Breast epithelium (tissue), 4 donors: ENCODE results near the gene RGS7. TPM values are rescaled to one million over a fixed set of nuclear protein-coding genes. Genes with fewer than 3 reads are reported as not detected.

Experiments used
- DNase-seq, 2 donors: peaks; one replicate each; pipeline ENCODE4 v3.0.0-alpha.2; 2019; ENCODE audit warnings: low spot score in 2 of 2
- H3K27ac ChIP-seq, 2 donors: fragments of 200-600 bp; sonication (generic) in 1 of 2; one replicate each; pipeline ENCODE4 v1.5.1; 2016 to 2019; ENCODE audit warnings: mild to moderate bottlenecking in 1 of 2
- H3K27me3 ChIP-seq, 2 donors: fragments of 200-600 bp; sonication (generic) in 1 of 2; one replicate each; pipeline versions ENCODE4 v1.5.1 to v1.6.0; 2017 to 2019; ENCODE audit warnings: control low read depth in 1 of 2, mild to moderate bottlenecking in 1 of 2
- H3K36me3 ChIP-seq: fragments of 200-600 bp; one replicate; pipeline ENCODE4 v1.5.1; 2019
- H3K4me1 ChIP-seq, 2 donors: fragments of 200-600 bp; sonication (generic); one replicate each; pipeline ENCODE4 v1.5.1; 2016 to 2019; ENCODE audit warnings: control low read depth in 1 of 2
- H3K4me3 ChIP-seq, 3 donors: fragments of 200-600 bp; sonication (generic); 1 replicate in 2 of 3; 2 replicates in 1 of 3; pipeline ENCODE4 v1.5.1; 2016 to 2019; ENCODE audit warnings: mild to moderate bottlenecking in 3 of 3, moderate library complexity in 2 of 3
- H3K9me3 ChIP-seq, 2 donors: fragments of 200-600 bp; sonication (generic) in 1 of 2; one replicate each; pipeline ENCODE4 v1.5.1; 2016 to 2019; ENCODE audit warnings: control low read depth in 1 of 2
- CTCF ChIP-seq, 3 donors: fragments of 450-650 bp; IDR thresholded peaks; one replicate each; pipeline ENCODE4 v1.5.1; 2016 to 2017; ENCODE audit warnings: antibody characterized with exemption in 3 of 3, mild to moderate bottlenecking in 3 of 3, moderate library complexity in 3 of 3
- POLR2A ChIP-seq: fragments of 450-650 bp; IDR thresholded peaks from one replicate; pipeline ENCODE4 v1.6.1; 2016; ENCODE audit warnings: antibody characterized with exemption, mild to moderate bottlenecking, moderate library complexity
- POLR2AphosphoS5 ChIP-seq, 3 donors: sonication (generic); formaldehyde crosslinking; IDR thresholded peaks; one replicate each; pipeline ENCODE4 v1.6.1; 2017; ENCODE audit warnings: antibody characterized with exemption in 3 of 3
- intact Hi-C: fragments of 100-400 bp; cut with DNase I; formaldehyde crosslinking; loops from one replicate; pipeline ENCODE4 v1.15.1; 2023; ENCODE audit warnings: low total_unique reads
- total RNA-seq, 3 donors: library from RNA; depleted of rRNA; stranded (reverse); fragments of >200 nt; gene quantifications; one replicate each; pipeline ENCODE4 v1.1.0, GENCODE V29; 2016

RGS7 gene
- total RNA-seq, 3 donors from 2014 or later, result 0.16 TPM; not detected in 2

GRCh38 chr1:240843798-240844197 is 513.2 kb downstream of the RGS7 start:
- Histone ChIP-seq H3K4me3 (no peak overlapping the region), H3K9me3 (no peaks in the 10 kb centered on the region), H3K27me3 (no peaks in the 10 kb centered on the region), H3K27ac (no peak overlapping the region), H3K36me3 (no peaks in the 10 kb centered on the region), H3K4me1 (no peaks in the 10 kb centered on the region)
- no peak for DNase-seq
- no peak for TF ChIP-seq POLR2A
- TF ChIP-seq CTCF (IDR thresholded peaks at IDR 0.05), result no peak
- no peak for TF ChIP-seq POLR2AphosphoS5 (IDR thresholded peaks at IDR 0.05)
- intact Hi-C loops, result no loop called here

GRCh38 chr1:240836271-240836670 is 520.7 kb downstream of the RGS7 start:
- H3K36me3 ChIP-seq, result no peaks in the 10 kb centered on the region
- no peak overlapping the region for H3K4me3 ChIP-seq
- H3K27me3 ChIP-seq, result no peaks in the 10 kb centered on the region
- intact Hi-C loops, result no loop called here
- no peak overlapping the region for H3K27ac ChIP-seq
- no peaks in the 10 kb centered on the region for H3K9me3 ChIP-seq
- TF ChIP-seq POLR2AphosphoS5 (IDR thresholded peaks at IDR 0.05) (no peak), POLR2A (no peak), CTCF (IDR thresholded peaks at IDR 0.05) (no peak)
- H3K4me1 ChIP-seq, result no peaks in the 10 kb centered on the region
- DNase-seq, result no peak

- Histone ChIP-seq H3K4me3 (no peak overlapping the region), H3K27me3 (no peaks in the 10 kb centered on the region), H3K9me3 (no peaks in the 10 kb centered on the region), H3K36me3 (no peaks in the 10 kb centered on the region), H3K27ac (no peak overlapping the region), H3K4me1 (no peaks in the 10 kb centered on the region)
- intact Hi-C loops, result no loop called here
- no peak for DNase-seq
- no peak for TF ChIP-seq CTCF (IDR thresholded peaks at IDR 0.05)
- no peak for TF ChIP-seq POLR2A
- no peak for TF ChIP-seq POLR2AphosphoS5 (IDR thresholded peaks at IDR 0.05)
Observed at GRCh38 chr1:240835291-240835690, 521.7 kb downstream of the RGS7 start.

- no peaks in the 10 kb centered on the region for H3K27me3 ChIP-seq
- DNase-seq, result no peak
- H3K9me3 ChIP-seq, result no peaks in the 10 kb centered on the region
- H3K27ac ChIP-seq, result no peak overlapping the region
- TF ChIP-seq CTCF (IDR thresholded peaks at IDR 0.05), result no peak
- TF ChIP-seq POLR2AphosphoS5 (IDR thresholded peaks at IDR 0.05), result no peak
- no peak for TF ChIP-seq POLR2A
- no peaks in the 10 kb centered on the region for H3K36me3 ChIP-seq
- intact Hi-C loops, result no loop called here
- no peaks in the 10 kb centered on the region for H3K4me1 ChIP-seq
- H3K4me3 ChIP-seq, result no peak overlapping the region
Observed at GRCh38 chr1:240833075-240833474, 523.9 kb downstream of the RGS7 start.

- no peaks in the 10 kb centered on the region for H3K36me3 ChIP-seq
- TF ChIP-seq CTCF (IDR thresholded peaks at IDR 0.05) (no peak), POLR2AphosphoS5 (IDR thresholded peaks at IDR 0.05) (no peak), POLR2A (no peak)
- no peaks in the 10 kb centered on the region for H3K9me3 ChIP-seq
- no peak overlapping the region for H3K27ac ChIP-seq
- intact Hi-C loops, result no loop called here
- H3K27me3 ChIP-seq, result no peaks in the 10 kb centered on the region
- no peak overlapping the region for H3K4me3 ChIP-seq
- H3K4me1 ChIP-seq, result no peaks in the 10 kb centered on the region
- no peak for DNase-seq
Observed at GRCh38 chr1:240831922-240832321, 525.1 kb downstream of the RGS7 start.
